Neural progenitor cell (in vitro differentiated cells): ENCODE results near the gene ERFL. TPM values are rescaled to one million over a fixed set of nuclear protein-coding genes. Genes with fewer than 3 reads are reported as not detected.

ENCODE experiments used
- DNase-seq: peaks from one replicate; pipeline ENCODE4 v3.0.0-alpha.2; 2016; ENCODE audit warnings: low spot score
- H2AFZ ChIP-seq: fragments of 200-600 bp; sonication (generic); replicated peaks from 2 replicates; pipeline ENCODE4 v1.6.1; 2016; ENCODE audit warnings: antibody characterized with exemption
- H3F3A ChIP-seq: fragments of 200-600 bp; sonication (generic); 2 replicates; pipeline ENCODE4 v1.6.1; 2016; ENCODE audit warnings: antibody characterized with exemption, low read depth
- H3K27ac ChIP-seq: fragments of 200-600 bp; sonication (generic); 2 replicates; pipeline ENCODE4 v1.5.1; 2016; ENCODE audit warnings: mild to moderate bottlenecking
- H3K27me3 ChIP-seq: fragments of 200-600 bp; sonication (generic); 2 replicates; pipeline ENCODE4 v1.6.1; 2016; ENCODE audit warnings: mild to moderate bottlenecking, moderate library complexity
- H3K36me3 ChIP-seq: fragments of 200-600 bp; sonication (generic); 2 replicates; pipeline ENCODE4 v1.5.1; 2016
- H3K4me1 ChIP-seq: fragments of 200-600 bp; sonication (generic); 2 replicates; pipeline ENCODE4 v1.6.1; 2016; ENCODE audit warnings: mixed run types
- H3K4me2 ChIP-seq: fragments of 200-600 bp; sonication (generic); 2 replicates; pipeline ENCODE4 v1.6.1; 2016
- H3K4me3 ChIP-seq: fragments of 200-600 bp; sonication (generic); 2 replicates; pipeline ENCODE4 v1.5.1; 2016
- H3K79me2 ChIP-seq: fragments of 200-600 bp; sonication (generic); 2 replicates; pipeline ENCODE4 v1.6.1; 2016; ENCODE audit warnings: low read depth
- H3K9ac ChIP-seq: fragments of 200-600 bp; sonication (generic); 2 replicates; pipeline ENCODE4 v1.6.1; 2016
- H3K9me3 ChIP-seq: fragments of 200-600 bp; sonication (generic); 2 replicates; pipeline ENCODE4 v1.5.1; 2016; ENCODE audit warnings: low read depth
- H4K20me1 ChIP-seq: fragments of 200-600 bp; sonication (generic); 2 replicates; pipeline ENCODE4 v1.6.1; 2016; ENCODE audit warnings: low read depth
- H3K27ac Mint-ChIP-seq: 3 replicates; pipeline ENCODE4 v1.8.0; 2021; ENCODE audit warnings: mixed read lengths
- H3K27me3 Mint-ChIP-seq: 2 replicates; pipeline ENCODE4 v1.8.0; 2022; ENCODE audit warnings: low read depth, mild to moderate bottlenecking, inconsistent platforms, moderate library complexity, mixed read lengths; ENCODE audit not compliant: insufficient read depth
- H3K36me3 Mint-ChIP-seq: 3 replicates; pipeline ENCODE4 v1.8.0; 2021; ENCODE audit warnings: mixed read lengths
- H3K4me1 Mint-ChIP-seq: 3 replicates; pipeline ENCODE4 v1.8.0; 2021; ENCODE audit warnings: mixed read lengths
- H3K4me3 Mint-ChIP-seq: 3 replicates; pipeline ENCODE4 v1.8.0; 2021; ENCODE audit warnings: mild to moderate bottlenecking, moderate library complexity, mixed read lengths
- H3K9me3 Mint-ChIP-seq: 3 replicates; pipeline ENCODE4 v1.8.0; 2020; ENCODE audit warnings: mixed read lengths
- CTCF ChIP-seq: fragments of 200-600 bp; sonication (generic); IDR thresholded peaks from 2 replicates; pipeline ENCODE4 v1.5.1; 2017; ENCODE audit warnings: antibody characterized with exemption, mild to moderate bottlenecking
- EZH2 ChIP-seq: fragments of 200-600 bp; sonication (generic); IDR thresholded peaks from 2 replicates; pipeline ENCODE4 v1.6.1; 2017; ENCODE audit warnings: antibody characterized with exemption, mild to moderate bottlenecking, moderate library complexity
- EZH2phosphoT487 ChIP-seq: fragments of 200-600 bp; sonication (generic); IDR thresholded peaks from 2 replicates; pipeline ENCODE4 v1.6.1; 2017; ENCODE audit warnings: antibody characterized with exemption
- total RNA-seq: library from RNA; depleted of rRNA; stranded (reverse); fragments of >200 nt; gene quantifications from 2 replicates; pipeline ENCODE4 v1.2.3, GENCODE V29; 2015; ENCODE audit warnings: low replicate concordance

Gene ERFL
- total RNA-seq, 1 donor from 2014 or later: 0.65 TPM

- DNase-seq: peak; percentile 97
- H3K79me2 ChIP-seq: no peaks in the 10 kb centered on the region
- peaks cover 6% of the 10 kb centered on the region for H3K27me3 Mint-ChIP-seq
- H3F3A ChIP-seq: peaks cover 16% of the 10 kb centered on the region
- no peak within 1 kb of the TSS for H3K27ac ChIP-seq
- peaks cover 5% of the 10 kb centered on the region for H3K4me1 ChIP-seq
- peak within 1 kb of the TSS; percentile 44 for H3K9ac ChIP-seq
- H3K27ac Mint-ChIP-seq: peak within 1 kb of the TSS; percentile 90
- peak within 1 kb of the TSS; percentile 89 for H3K4me2 ChIP-seq
- H3K9me3 Mint-ChIP-seq: no peaks in the 10 kb centered on the region
- H3K4me3 ChIP-seq: peak within 1 kb of the TSS; percentile 92
- TF ChIP-seq EZH2 (no peak), EZH2phosphoT487 (no peak), CTCF (peak; percentile 46)
- peak within 1 kb of the TSS; percentile 75 for H2AFZ ChIP-seq
- H3K4me1 Mint-ChIP-seq: peaks cover 13% of the 10 kb centered on the region
- peaks cover 10% of the 10 kb centered on the region for H4K20me1 ChIP-seq
- no peaks in the 10 kb centered on the region for H3K27me3 ChIP-seq
- no peaks in the 10 kb centered on the region for H3K9me3 ChIP-seq
- peak within 1 kb of the TSS; percentile 93 for H3K4me3 Mint-ChIP-seq
- H3K36me3 ChIP-seq: no peaks in the 10 kb centered on the region
- no peaks in the 10 kb centered on the region for H3K36me3 Mint-ChIP-seq
These were observed 31.1 kb upstream of the ERFL start, which contains the start of gene RABAC1 for GRCh38 chr19:41959056-41960053. RABAC1 (minus strand) TSS chr19:41959321; CDS start chr19:41959292, 29 bp downstream.

DNA sequence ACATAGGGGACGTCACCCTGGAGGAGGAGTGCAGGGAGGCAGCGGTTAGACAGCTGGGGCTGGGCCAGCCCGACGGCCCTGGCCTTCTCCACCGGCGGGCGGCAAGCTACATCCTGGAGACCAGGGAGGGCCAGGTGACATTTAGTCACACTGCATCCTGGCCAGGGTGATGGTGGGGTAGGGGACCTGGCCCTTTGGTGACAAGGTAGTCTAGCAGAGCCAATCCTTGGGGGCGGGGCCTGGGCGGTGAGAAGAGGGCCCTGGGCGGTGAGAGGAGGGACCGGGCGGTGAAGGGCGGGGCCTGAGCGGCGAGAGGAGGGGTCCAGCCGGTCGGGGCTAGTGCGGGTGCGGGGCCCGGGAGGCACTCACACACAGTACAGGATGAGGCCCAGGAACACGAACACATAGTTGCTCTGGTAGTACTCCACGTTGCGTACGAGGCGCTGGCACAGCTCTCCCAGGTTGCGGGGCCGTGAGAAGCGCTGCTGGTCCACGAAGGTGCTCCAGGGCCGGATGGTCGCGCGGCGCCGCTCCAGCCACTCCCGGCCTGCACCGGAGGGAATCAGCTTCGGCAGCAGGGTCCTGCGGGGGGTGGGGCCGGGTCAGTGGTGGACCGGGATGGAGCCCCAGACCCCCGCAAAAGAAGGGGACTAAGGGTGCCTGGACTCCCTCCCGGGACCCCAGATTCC, 30.3 kb upstream of the ERFL start:
- H3K27me3 ChIP-seq: no peaks in the 10 kb centered on the region
- H3K27me3 Mint-ChIP-seq: peaks cover 6% of the 10 kb centered on the region
- no peaks in the 10 kb centered on the region for H3K79me2 ChIP-seq
- peaks cover 5% of the 10 kb centered on the region for H3K4me1 ChIP-seq
- no peak overlapping the region for H3K27ac ChIP-seq
- H3K9me3 ChIP-seq: no peaks in the 10 kb centered on the region
- TF ChIP-seq EZH2 (no peak), EZH2phosphoT487 (no peak), CTCF (no peak)
- H3K4me3 Mint-ChIP-seq: peak overlapping the region; percentile 93
- H3K4me3 ChIP-seq: peak overlapping the region; percentile 92
- no peaks in the 10 kb centered on the region for H3K9me3 Mint-ChIP-seq
- peaks cover 13% of the 10 kb centered on the region for H3K4me1 Mint-ChIP-seq
- peak; percentile 94 for DNase-seq
- H2AFZ ChIP-seq: peak overlapping the region; percentile 73
- H3K27ac Mint-ChIP-seq: no peak overlapping the region
- peak overlapping the region; percentile 89 for H3K4me2 ChIP-seq
- no peaks in the 10 kb centered on the region for H3K36me3 Mint-ChIP-seq
- peak overlapping the region; percentile 44 for H3K9ac ChIP-seq
- peaks cover 16% of the 10 kb centered on the region for H3F3A ChIP-seq
- H3K36me3 ChIP-seq: no peaks in the 10 kb centered on the region
- H4K20me1 ChIP-seq: peaks cover 10% of the 10 kb centered on the region

DNA sequence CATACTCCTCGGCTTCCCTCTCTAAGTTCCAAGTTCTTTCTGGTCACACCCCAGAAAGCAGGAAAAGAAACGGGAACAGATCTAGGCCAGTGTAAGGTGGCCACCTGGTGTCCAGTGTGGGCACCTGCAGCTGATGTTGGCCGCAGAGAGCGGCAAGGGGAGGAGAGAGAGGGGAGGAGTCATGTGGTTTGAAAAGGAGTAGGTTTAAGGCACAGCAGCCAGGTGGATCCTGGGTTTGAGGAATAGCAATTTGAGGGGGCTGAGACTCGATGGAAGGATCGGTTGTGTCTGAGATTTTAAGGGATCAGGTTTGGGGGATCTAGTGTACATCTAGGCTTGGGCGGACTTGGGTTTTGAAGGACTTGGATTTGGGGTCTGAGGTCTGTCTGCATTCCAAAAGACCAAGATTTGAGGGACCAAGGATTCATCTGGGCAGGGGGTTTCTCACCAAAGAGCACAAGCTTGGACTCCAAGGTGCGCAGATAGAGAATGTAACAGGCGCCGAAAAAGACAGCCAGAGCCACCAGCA, 29.7 kb upstream of the ERFL start:
- no peaks in the 10 kb centered on the region for H3K36me3 Mint-ChIP-seq
- DNase-seq: peak; percentile 92

More for the DNA sequence above, 29.7 kb upstream of the ERFL start:
- peaks cover 10% of the 10 kb centered on the region for H4K20me1 ChIP-seq
- no peaks in the 10 kb centered on the region for H3K9me3 ChIP-seq
- no peaks in the 10 kb centered on the region for H3K27me3 ChIP-seq
- H3K27ac ChIP-seq: no peak overlapping the region
- peaks cover 6% of the 10 kb centered on the region for H3K27me3 Mint-ChIP-seq
- H3K36me3 ChIP-seq: no peaks in the 10 kb centered on the region
- H3K9me3 Mint-ChIP-seq: no peaks in the 10 kb centered on the region
- H2AFZ ChIP-seq: peak overlapping the region; percentile 73
- H3K4me3 Mint-ChIP-seq: peak overlapping the region; percentile 93
- no peak overlapping the region for H3K27ac Mint-ChIP-seq
- H3K4me1 ChIP-seq: peaks cover 5% of the 10 kb centered on the region
- H3K4me1 Mint-ChIP-seq: peaks cover 13% of the 10 kb centered on the region
- no peak overlapping the region for H3K9ac ChIP-seq
- H3K79me2 ChIP-seq: no peaks in the 10 kb centered on the region
- peaks cover 16% of the 10 kb centered on the region for H3F3A ChIP-seq
- TF ChIP-seq EZH2 (no peak), CTCF (peak; percentile 89)
- H3K4me2 ChIP-seq: peak overlapping the region; percentile 89
- peak overlapping the region; percentile 92 for H3K4me3 ChIP-seq
